GM18505 (cell line): Measurements from ENCODE around the gene CDC42BPA.

Source experiments
- ATAC-seq: cut with Tn5 transposase; IDR thresholded peaks from one replicate; pipeline ENCODE4 v1.9.1; 2021; ENCODE audit not compliant: unreplicated experiment
- POLR2A ChIP-seq: IDR thresholded peaks from 4 replicates; pipeline ENCODE4 v1.6.1; 2011; ENCODE audit warnings: borderline replicate concordance; ENCODE audit not compliant: insufficient read depth, insufficient read length; ENCODE audit errors: extremely low read depth

The CDC42BPA gene

DNA sequence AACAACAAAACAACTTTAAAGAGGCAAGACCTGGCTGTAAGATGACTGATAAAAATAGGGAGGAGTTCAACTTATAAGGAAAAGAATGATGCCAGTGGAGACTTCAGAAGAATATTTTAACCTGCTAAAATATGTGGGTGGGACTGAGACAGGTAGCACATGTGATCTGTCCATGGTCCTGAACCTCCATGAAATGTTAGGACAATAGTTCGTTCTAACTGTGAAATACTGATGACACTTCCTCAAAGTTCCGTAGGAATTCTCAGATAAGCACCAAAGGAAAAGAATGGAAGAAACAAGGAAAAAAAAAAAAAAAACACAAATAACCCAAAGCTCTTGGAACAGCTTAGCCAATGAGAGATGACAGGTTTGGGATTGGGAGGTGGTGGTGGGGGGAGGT lies 44.7 kb downstream of the CDC42BPA start:
- ATAC-seq: no peak
- no peak for TF ChIP-seq POLR2A

DNA sequence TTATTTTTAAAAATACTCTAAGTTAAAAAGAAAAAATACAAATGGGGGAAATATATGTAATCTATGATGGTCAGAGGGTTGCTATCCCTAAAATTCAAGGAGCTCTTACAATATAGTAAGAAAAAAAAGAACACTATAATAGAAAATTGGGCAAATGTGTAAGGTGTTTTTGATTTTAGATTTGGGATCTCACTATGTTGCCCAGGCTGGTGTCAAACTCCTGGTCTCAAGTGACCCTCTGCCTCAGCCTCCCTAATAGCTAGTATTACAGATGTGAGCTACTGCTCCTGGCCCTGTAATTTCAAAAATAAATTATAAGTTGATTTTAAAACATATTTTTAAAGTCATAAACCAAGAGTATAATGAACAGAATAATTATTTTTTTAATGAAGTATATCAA lies 45.9 kb downstream of the CDC42BPA start:
- no peak for TF ChIP-seq POLR2A
- ATAC-seq: no peak

DNA sequence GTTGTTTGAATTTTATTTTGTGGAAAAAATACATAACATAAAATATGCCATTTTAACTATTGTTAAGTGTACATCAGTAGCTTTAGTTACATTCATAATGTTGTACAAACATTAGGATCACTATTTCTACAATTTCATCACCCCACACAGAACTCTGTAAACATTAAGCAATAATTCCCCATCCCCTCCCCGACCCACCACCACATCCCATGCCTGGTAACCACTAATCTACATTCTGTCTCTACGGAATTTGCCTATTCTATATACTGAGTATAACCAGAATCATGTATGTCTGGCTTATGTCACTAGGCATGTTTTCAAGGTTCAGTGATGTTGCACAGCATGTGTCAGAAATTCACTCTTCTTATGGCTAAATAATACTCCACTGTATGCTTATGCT lies 47.7 kb downstream of the CDC42BPA start:
- no peak for ATAC-seq
- TF ChIP-seq POLR2A: no peak

DNA sequence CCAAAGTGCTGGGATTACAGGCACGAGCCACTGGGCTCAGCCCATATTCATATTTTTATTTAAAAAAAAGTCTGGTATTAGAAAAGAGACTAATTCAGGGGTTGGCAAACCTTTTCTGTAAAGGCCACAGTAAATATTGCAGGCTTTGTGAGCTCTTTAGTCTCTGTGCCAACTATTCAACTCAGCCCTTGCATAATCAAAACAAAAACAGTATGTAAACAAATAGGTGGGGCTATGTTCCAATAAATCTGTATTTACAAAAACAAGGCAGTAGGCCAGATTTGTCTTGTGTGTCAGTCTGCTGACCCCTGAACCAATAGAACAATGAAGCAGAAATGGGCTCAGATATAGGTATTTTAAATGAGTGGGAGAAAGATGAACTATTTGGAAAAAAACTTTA lies 49.3 kb downstream of the CDC42BPA start:
- TF ChIP-seq POLR2A: no peak

DNA sequence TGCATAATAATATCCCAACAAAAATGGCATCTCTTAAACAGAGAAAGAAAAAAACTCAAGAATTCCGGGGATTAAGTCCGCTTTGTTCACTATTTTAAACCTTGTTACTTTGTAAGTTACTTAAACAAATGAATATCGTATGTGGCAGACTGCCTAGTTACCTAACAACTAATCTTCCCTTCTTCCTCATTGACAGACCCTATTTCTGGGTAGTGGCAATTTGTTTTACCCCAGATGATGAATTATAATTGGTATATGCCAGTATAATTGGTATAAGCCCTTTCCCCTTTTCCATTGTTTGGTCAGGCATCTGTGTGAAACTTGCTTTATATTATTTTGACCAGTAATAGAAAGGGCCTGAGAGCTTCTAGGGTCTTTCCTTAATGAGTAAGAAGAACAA lies 52.4 kb downstream of the CDC42BPA start:
- no peak for TF ChIP-seq POLR2A
- no peak for ATAC-seq

More for the DNA sequence above, 49.3 kb downstream of the CDC42BPA start:
- ATAC-seq: no peak

DNA sequence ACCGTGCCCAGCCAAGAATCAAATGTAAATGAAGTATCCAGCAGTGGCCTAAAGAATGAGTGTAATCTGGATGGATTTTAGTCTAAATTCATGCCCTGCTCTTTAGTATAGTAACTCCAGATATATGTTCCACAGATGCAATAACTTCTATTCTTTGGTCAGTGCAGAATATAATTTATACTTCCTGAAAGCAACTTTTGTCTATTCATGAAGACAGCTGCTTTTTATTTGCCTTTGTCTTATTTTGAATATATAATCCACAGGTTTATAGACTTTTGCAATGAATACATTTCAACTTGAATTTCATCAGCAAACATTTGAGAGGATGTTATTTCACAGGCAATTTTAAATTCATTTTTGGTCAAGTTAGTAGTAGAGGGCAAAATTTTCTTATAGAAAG lies 54.4 kb downstream of the CDC42BPA start:
- no peak for ATAC-seq
- TF ChIP-seq POLR2A: no peak

DNA sequence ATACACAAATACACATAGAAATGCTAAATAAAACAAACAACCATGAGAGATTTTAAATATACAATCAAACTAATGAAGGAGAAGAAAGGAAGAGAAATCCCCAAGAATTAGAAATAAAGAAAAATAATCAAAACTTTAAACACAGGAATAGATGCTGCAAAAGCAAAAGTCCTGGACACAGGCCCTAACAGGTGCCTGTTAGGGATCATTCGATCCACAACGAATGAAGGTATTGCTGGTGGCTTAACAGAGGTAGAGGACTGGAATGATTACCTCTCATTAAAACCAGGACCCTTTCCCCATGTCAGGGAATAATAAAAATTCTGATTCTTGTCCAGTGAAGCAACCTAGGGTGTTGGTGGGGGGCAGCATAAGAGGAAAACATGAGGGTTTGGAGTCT lies 56.8 kb downstream of the CDC42BPA start:
- ATAC-seq: no peak
- no peak for TF ChIP-seq POLR2A

DNA sequence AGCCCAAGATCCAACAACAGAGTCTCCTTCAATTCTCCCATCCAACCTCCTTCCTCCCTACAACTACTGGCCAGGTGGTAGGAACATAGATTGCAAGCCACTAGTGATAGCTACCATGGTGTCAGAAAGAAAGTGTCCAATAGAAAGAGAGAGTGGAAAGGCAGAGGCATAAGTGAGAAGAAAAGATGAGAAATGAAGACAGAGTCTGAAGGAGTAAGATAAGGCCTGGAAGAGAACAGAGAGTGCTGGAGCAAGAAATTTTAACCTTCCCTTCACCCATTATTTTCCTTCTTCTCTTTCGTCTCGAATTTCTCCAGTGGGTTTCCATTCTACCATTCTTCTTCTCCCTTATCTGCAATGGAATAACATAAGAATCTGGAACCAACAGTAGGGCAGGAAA lies 57.9 kb downstream of the CDC42BPA start:
- no peak for TF ChIP-seq POLR2A
- no peak for ATAC-seq

DNA sequence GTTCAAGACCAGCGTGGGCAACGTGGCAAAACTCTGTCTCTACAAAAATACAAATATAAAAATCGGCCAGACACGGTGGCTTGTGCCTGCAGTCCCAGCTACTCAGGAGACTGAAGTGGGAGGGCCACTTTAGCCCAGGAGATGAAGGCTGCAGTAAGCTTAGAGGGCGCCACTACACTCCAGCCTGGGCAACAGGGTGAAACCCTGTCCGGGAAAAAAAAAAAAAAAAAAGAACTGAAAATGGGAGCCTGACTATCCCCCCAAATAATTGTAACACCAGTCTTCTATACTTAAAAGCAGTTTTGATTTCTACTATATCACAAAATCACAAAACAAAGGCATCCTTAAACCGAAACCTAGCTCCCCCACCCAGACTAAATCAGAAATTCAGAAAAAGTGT lies 60.3 kb downstream of the CDC42BPA start:
- no peak for ATAC-seq
- no peak for TF ChIP-seq POLR2A

DNA sequence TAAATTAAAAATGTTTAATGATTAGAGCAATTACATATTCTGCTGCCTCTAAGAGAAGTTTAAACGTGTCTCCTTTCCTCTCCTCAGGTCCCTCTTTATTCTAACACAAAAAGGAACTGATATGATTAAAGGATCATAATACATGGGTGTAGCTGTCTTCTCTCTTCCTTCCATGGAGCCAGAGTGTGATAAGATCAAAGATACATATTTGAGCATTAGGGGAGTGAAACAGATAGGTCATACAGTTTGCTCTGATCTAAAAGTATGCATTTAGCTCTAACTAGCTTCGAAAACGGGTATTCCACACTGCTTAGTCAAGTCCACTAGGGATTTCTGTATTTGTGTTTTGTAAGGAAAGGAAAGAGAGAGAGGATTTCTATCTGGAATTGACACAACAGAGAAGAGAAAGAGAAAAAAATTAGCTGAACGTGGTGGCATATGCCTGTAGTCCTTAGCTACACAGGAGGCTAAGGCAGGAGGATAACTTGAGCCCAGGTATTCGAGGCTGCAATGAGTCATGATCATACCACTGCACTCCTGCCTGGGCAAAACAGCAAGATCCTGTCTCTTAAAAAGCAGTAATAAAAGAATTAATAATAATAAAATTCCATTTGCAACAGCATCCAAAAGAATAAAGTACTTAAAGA lies 63.1 kb downstream of the CDC42BPA start:
- TF ChIP-seq POLR2A: no peak
- ATAC-seq: no peak

DNA sequence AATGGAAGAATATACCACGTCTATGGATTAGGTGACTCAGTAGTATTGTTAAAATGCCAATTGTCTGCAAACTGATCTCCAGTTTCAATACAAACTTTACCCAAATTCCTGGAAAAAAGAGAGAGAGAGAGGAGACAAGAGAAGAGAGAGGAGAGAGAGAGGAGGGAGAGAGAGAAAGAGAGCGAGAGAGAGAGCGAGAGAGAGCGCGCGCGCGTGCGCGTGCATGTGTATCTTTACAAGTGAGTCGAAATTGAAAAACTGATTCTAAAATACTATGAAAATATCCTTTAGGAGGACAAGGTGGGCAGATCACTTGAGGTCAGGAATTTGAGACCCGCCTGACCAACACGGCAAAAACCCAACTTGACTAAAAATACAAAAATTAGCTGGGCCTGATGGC lies 65.2 kb downstream of the CDC42BPA start:
- no peak for TF ChIP-seq POLR2A
- no peak for ATAC-seq

DNA sequence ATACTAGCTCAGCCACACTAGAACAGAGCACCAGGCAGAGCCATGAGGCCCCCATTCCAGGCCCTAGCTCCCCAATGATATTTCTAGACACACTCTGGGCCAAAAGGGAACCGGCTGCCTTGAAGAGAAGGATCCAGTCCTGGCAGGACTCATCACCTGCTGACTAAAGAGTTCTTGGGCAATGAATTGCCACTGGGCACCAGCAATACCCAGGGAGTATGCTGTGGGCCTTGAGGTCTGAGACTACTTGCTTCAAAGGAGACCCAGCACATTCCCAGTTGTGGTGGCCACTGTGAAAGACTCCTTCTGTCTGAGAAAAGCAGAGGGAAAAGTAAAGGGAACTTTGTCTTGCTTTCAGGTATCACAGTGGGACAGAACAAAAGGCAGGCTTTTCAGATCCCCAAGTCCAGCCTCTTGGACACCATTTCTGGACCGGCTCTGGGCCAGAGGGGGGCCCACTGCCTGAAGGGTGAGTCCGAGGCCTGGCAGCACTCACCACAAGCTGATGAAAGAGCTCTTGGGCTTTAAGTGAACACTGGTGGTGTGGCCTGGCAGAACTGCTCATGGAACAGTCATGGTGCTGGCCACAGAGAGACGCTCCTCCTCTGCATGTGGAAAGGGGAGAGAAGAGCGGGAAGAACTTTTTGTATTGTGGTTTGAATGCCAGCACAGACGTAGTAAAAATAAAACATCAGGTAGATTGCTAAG lies 72.5 kb downstream of the CDC42BPA start:
- ATAC-seq: no peak
- TF ChIP-seq POLR2A: no peak

DNA sequence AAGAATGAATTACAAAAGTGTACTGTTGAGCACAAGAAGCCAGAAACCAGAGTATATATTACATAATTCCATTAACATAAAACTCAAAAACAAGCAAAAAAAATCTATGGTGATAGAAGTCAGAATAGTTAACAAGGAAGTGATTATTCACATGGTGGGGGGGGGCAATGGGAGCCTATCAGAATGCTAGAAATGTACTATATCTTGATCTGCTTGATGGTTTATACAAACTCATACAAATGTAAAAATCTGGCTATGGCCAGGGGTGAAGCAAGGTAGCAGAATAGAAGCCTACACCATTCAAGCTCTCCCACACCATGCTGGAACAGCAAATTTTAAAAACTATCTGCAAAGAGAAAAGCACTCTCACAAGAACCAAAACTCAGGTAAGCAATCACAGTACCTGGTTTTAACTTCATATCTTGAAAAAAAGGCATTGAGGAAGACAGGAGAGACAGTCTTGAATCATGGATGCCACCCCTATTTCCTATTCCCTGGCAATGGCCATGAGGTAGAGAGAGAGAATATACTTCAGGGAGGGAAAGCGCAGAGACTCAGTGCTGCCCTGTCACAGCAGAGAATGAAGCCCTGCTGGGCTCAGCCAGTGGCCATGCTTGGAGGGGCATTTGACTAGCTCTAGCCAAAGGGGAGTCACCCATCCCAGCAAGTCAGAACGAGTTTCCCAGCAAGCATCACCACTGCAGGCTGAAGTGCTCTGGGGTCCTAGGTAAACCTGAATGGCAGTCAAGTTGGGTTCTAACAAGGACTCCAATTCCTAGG lies 73.8 kb downstream of the CDC42BPA start:
- ATAC-seq: no peak
- no peak for TF ChIP-seq POLR2A
